HCT116 (cell line): ENCODE data around the gene OGA. TPM values are rescaled to one million over a fixed set of nuclear protein-coding genes. Genes with fewer than 3 reads are reported as not detected.

Source experiments
- ATAC-seq: fragments of 200-7000 bp; cut with Tn5 transposase; 2 replicates; pipeline ENCODE4 v1.9.1; 2020; ENCODE audit warnings: mild to moderate bottlenecking, moderate library complexity
- BruUV-seq: library from RNA; stranded (reverse); fragments of 400-500 nt; replicated peaks from 2 replicates; lab custom pipeline; 2021; lab: Mats Ljungman, UMichigan
- CTCF ChIA-PET: fragments of 300-600 bp; sonication (Branson Sonifier 250); formaldehyde crosslinking; loops from one replicate; lab custom pipeline; 2021; ENCODE audit warnings: antibody characterized with exemption; lab: Charles Lee
- POLR2A ChIA-PET: fragments of 300-600, 350-600 bp; sonication (Branson Sonifier 250); formaldehyde crosslinking; loops from one replicate; lab custom pipeline; 2021; ENCODE audit warnings: antibody characterized with exemption; lab: Charles Lee
- RAD21 ChIA-PET, 2 experiments: fragments of 300-600 bp; sonication (Branson Sonifier 250); formaldehyde crosslinking; loops; one replicate each; lab custom pipeline; 2023; ENCODE audit warnings: low total read pairs in 2 of 2; ENCODE audit not compliant: uncharacterized antibody in 2 of 2, unreplicated experiment in 2 of 2, low non-redundant PET in 1 of 2; lab: Charles Lee
- DNase-seq: peaks from one replicate; pipeline ENCODE4 v3.0.0-alpha.2; 2010; ENCODE audit warnings: low read depth, low spot score
- H2AFZ ChIP-seq: fragments of 200-600 bp; shearing (Covaris generic), sonication (generic); 2 replicates; pipeline ENCODE4 v1.6.1; 2017; ENCODE audit warnings: low read depth, mixed run types, mixed read lengths, antibody characterized with exemption, low read length; ENCODE audit not compliant: poor library complexity, severe bottlenecking
- H3K27ac ChIP-seq: 2 replicates; pipeline ENCODE4 v1.5.1; 2012; ENCODE audit warnings: low read depth, low read length
- H3K27me3 ChIP-seq: fragments of 200-600 bp; sonication (generic); 2 replicates; pipeline ENCODE4 v1.6.1; 2016; ENCODE audit warnings: mixed run types, low read length, mixed read lengths; ENCODE audit not compliant: insufficient read depth
- H3K36me3 ChIP-seq, 2 experiments: fragments of 200-500 bp in 1 of 2; fragments of 200-600 bp in 1 of 2; sonication (Bioruptor generic) in 1 of 2; sonication (generic) in 1 of 2; 2 replicates each; pipeline versions ENCODE4 v1.5.1 to v1.6.1; 2014 to 2016; ENCODE audit warnings: low read length in 2 of 2, inconsistent platforms in 1 of 2, mixed read lengths in 1 of 2, mixed run types in 1 of 2; ENCODE audit not compliant: insufficient read depth in 2 of 2, control insufficient read depth in 1 of 2
- H3K4me1 ChIP-seq, 2 experiments: fragments of 200-600 bp in 1 of 2; sonication (generic) in 1 of 2; 2 replicates each; pipeline versions ENCODE4 v1.5.1 to v1.6.1; 2012 to 2017; ENCODE audit warnings: low read length in 2 of 2, inconsistent platforms in 1 of 2, mild to moderate bottlenecking in 1 of 2, mixed read lengths in 1 of 2, mixed run types in 1 of 2, moderate library complexity in 1 of 2; ENCODE audit not compliant: insufficient read depth in 2 of 2, control insufficient read depth in 1 of 2
- H3K4me2 ChIP-seq: fragments of 200-600 bp; sonication (generic); 2 replicates; pipeline ENCODE4 v1.6.1; 2017; ENCODE audit warnings: mixed run types, low read length, mixed read lengths
- H3K4me3 ChIP-seq, 2 experiments: fragments of 200-600 bp in 1 of 2; sonication (generic) in 1 of 2; replicated peaks in 1 of 2; 2 replicates each; pipeline ENCODE4 v1.5.1; 2011 to 2016; ENCODE audit warnings: low read length in 2 of 2, control low read depth in 1 of 2, low read depth in 1 of 2, mild to moderate bottlenecking in 1 of 2, mixed read lengths in 1 of 2, mixed run types in 1 of 2
- H3K79me2 ChIP-seq: fragments of 200-600 bp; sonication (generic); 2 replicates; pipeline ENCODE4 v1.6.1; 2017; ENCODE audit warnings: mild to moderate bottlenecking, mixed run types, low read length, moderate library complexity, mixed read lengths; ENCODE audit not compliant: insufficient read depth
- H3K9ac ChIP-seq: fragments of 200-600 bp; sonication (generic); 2 replicates; pipeline ENCODE4 v1.6.1; 2016; ENCODE audit warnings: low read length, mixed read lengths
- H3K9me2 ChIP-seq: fragments of 200-600 bp; sonication (generic), shearing (Covaris generic); 2 replicates; pipeline ENCODE4 v1.6.1; 2017; ENCODE audit warnings: mixed run types, mild to moderate bottlenecking, moderate library complexity; ENCODE audit not compliant: insufficient read depth
- H3K9me3 ChIP-seq, 2 experiments: fragments of 200-500 bp in 1 of 2; fragments of 200-600 bp in 1 of 2; sonication (Bioruptor generic) in 1 of 2; sonication (generic) in 1 of 2; 2 replicates each; pipeline ENCODE4 v1.6.1; 2014 to 2017; ENCODE audit warnings: low read length in 2 of 2, mixed read lengths in 2 of 2, inconsistent platforms in 1 of 2, low read depth in 1 of 2, mild to moderate bottlenecking in 1 of 2, mixed run types in 1 of 2, moderate library complexity in 1 of 2; ENCODE audit not compliant: control insufficient read depth in 1 of 2, insufficient read depth in 1 of 2
- H4K20me1 ChIP-seq: fragments of 200-600 bp; sonication (generic), shearing (Covaris generic); 2 replicates; pipeline ENCODE4 v1.6.1; 2017; ENCODE audit warnings: mixed run types, mild to moderate bottlenecking, moderate library complexity; ENCODE audit not compliant: insufficient read depth
- CBX3 ChIP-seq: IDR thresholded peaks from 2 replicates; pipeline ENCODE4 v1.6.1; 2012; ENCODE audit warnings: low read depth
- CEBPB ChIP-seq: IDR thresholded peaks from 2 replicates; pipeline ENCODE4 v1.6.1; 2012; ENCODE audit warnings: low read depth
- EGR1 ChIP-seq: IDR thresholded peaks from 2 replicates; pipeline ENCODE4 v1.6.1; 2012; ENCODE audit warnings: low read depth
- ELF1 ChIP-seq: IDR thresholded peaks from 2 replicates; pipeline ENCODE4 v1.6.1; 2012; ENCODE audit warnings: low read depth, borderline replicate concordance
- EZH2 ChIP-seq: fragments of 200-600 bp; sonication (generic); IDR thresholded peaks from 2 replicates; pipeline ENCODE4 v1.6.1; 2017; ENCODE audit warnings: antibody characterized with exemption, mixed run types
- EZH2phosphoT487 ChIP-seq: fragments of 200-600 bp; IDR thresholded peaks from 2 replicates; pipeline ENCODE4 v1.6.1; 2018; ENCODE audit warnings: antibody characterized with exemption, borderline replicate concordance
- FOSL1 ChIP-seq: IDR thresholded peaks from 2 replicates; pipeline ENCODE4 v1.6.1; 2012; ENCODE audit warnings: low read depth
- MAX ChIP-seq: IDR thresholded peaks from 2 replicates; pipeline ENCODE4 v1.6.1; 2012
- POLR2A ChIP-seq: IDR thresholded peaks from 2 replicates; pipeline ENCODE4 v1.7.0; 2011; ENCODE audit warnings: borderline replicate concordance; ENCODE audit not compliant: insufficient read depth, insufficient read length; ENCODE audit errors: extremely low read depth
- POLR2AphosphoS5 ChIP-seq: IDR thresholded peaks from 2 replicates; pipeline ENCODE4 v1.6.1; 2011; ENCODE audit warnings: mild to moderate bottlenecking, low read depth, low read length, moderate library complexity
- RAD21 ChIP-seq: IDR thresholded peaks from 2 replicates; pipeline ENCODE4 v1.6.1; 2012; ENCODE audit warnings: low read depth, mild to moderate bottlenecking
- REST ChIP-seq: IDR thresholded peaks from 2 replicates; pipeline ENCODE4 v1.6.1; 2012; ENCODE audit warnings: low read depth
- SIN3A ChIP-seq: IDR thresholded peaks from 2 replicates; pipeline ENCODE4 v1.6.1; 2012; ENCODE audit warnings: low read depth
- SP1 ChIP-seq: IDR thresholded peaks from 2 replicates; pipeline ENCODE4 v1.6.1; 2012; ENCODE audit warnings: low read depth
- TCF7L2 ChIP-seq: IDR thresholded peaks from 2 replicates; pipeline ENCODE4 v1.7.0; 2011; ENCODE audit warnings: borderline replicate concordance, inconsistent platforms; ENCODE audit not compliant: insufficient read depth, insufficient read length; ENCODE audit errors: extremely low read depth
- YY1 ChIP-seq: IDR thresholded peaks from 2 replicates; pipeline ENCODE4 v1.6.1; 2011; ENCODE audit warnings: low read length, low read depth, moderate library complexity, mild to moderate bottlenecking; ENCODE audit not compliant: insufficient replicate concordance; ENCODE audit errors: extremely low read depth
- ZBTB33 ChIP-seq: IDR thresholded peaks from 2 replicates; pipeline ENCODE4 v1.6.1; 2011; ENCODE audit warnings: mild to moderate bottlenecking, low read length, moderate library complexity; ENCODE audit not compliant: insufficient replicate concordance; ENCODE audit errors: extremely low read depth
- ZFX ChIP-seq: fragments of 450-650 bp; IDR thresholded peaks from 2 replicates; pipeline ENCODE4 v1.6.1; 2017
- ZNF274 ChIP-seq: fragments of 200-500 bp; sonication (Bioruptor generic); IDR thresholded peaks from 2 replicates; pipeline ENCODE4 v1.6.1; 2014; ENCODE audit warnings: mild to moderate bottlenecking, low read depth, low read length, inconsistent platforms
- intact Hi-C: fragments of 100-400 bp; cut with micrococcal nuclease; formaldehyde crosslinking; loops from 2 replicates; pipeline ENCODE4 v1.10.0; 2022
- total RNA-seq: library from RNA; stranded (reverse); gene quantifications from one replicate; pipeline ENCODE4 v1.2.1, GENCODE V29; 2021; ENCODE audit not compliant: unreplicated experiment
- TF ChIP-seq, protein P1 (sequence below): IDR thresholded peaks from 2 replicates; pipeline ENCODE4 v1.6.1; 2012

Gene OGA
- total RNA-seq, 1 experiment from 2014 or later, result 127 TPM

DNA sequence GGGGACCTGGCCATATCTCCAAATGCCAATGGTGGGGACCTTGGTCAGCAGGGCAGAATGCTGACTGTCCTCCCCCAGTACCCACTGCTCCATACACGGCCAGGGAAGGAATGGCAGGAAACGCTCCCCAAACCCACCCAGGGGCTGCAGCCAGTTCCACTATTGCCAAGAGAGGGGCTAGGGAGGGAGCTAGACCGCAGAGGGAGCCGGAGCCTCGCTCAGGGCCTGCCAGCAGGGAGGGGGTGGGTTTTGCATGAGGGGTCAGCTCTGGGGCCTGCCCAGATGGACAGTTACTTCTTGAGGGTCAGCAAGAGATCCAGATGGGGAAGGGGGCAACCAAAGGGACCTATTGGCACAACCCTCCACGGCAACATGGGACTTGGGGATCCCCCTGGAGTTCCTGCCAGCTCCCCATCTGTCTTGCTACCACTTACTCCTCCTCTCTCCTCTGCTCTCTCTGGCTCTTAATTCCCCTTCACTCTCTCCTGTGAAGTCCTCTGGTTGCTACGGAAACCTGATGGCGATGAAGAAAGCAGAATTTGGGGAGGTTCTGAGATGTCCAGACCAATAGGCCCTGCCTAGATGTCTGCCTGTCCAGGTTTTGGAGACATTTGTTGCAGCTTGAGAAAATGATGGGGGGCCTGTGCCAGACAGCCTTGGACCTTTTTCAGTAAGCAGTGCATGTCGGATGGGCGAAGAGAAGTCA is 55.0 kb downstream of the OGA start (continued):
- no peak for TF ChIP-seq TCF7L2

- Histone ChIP-seq H3K79me2 (no peaks in the 10 kb centered on the region), H2AFZ (no peak overlapping the region), H3K9me3 (no peaks in the 10 kb centered on the region), H3K4me3 (no peak overlapping the region), H3K4me1 (no peaks in the 10 kb centered on the region; a peak in 1 of 4 replicates), H3K4me2 (no peak overlapping the region), H3K27me3 (peaks cover 11% of the 10 kb centered on the region; the same call in 1 of the 2 replicates), H4K20me1 (no peaks in the 10 kb centered on the region), H3K27ac (no peak overlapping the region), H3K9me2 (no peaks in the 10 kb centered on the region), H3K9ac (no peak overlapping the region), H3K36me3 (no peaks in the 10 kb centered on the region)
- RAD21 ChIA-PET, result no interaction called here
- intact Hi-C loops, result no loop called here
- no peak for DNase-seq
- ATAC-seq, result no peak
- CTCF ChIA-PET, result interaction anchor here (1.2 to 1.6 kb wide), 2 partner anchors 19 to 160 kb away, joined by 3 to 4 read pairs; no protein-coding TSS in a partner anchor
- TF ChIP-seq EZH2phosphoT487 (no peak), CBX3 (no peak), YY1 (no peak), ZNF274 (no peak), ZBTB33 (no peak), ZFX (no peak), MAX (no peak), SP1 (no peak), POLR2AphosphoS5 (no peak), SIN3A (no peak), CEBPB (no peak), EZH2 (no peak), RAD21 (no peak), POLR2A (no peak), TCF7L2 (no peak), ELF1 (no peak), EGR1 (no peak), FOSL1 (no peak), REST (no peak)
- TF ChIP-seq, protein P1, sequence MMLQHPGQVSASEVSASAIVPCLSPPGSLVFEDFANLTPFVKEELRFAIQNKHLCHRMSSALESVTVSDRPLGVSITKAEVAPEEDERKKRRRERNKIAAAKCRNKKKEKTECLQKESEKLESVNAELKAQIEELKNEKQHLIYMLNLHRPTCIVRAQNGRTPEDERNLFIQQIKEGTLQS, result no peak
- POLR2A ChIA-PET, result no interaction called here
- BruUV-seq, result no TSS peak
These were observed 55.5 kb downstream of the OGA start for GRCh38 chr10:101762736-101763135.
